ENCODE data around the gene CYGB.

DNA sequence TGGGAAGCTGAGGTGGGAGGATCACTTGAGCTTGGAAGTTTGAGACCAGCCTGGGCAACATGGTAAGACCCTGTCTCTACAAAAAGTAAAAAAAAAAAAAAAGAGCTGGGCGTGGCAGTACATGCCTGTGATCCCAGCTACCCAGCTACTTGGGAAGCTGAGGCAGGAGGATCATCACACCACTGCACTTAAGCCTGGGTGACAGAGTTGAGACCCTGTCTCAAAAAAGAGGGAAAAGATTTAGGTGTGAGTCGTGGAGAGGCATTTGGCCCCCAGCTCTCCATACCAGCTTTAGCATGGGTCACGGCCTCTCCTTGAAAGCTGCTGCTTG lies 29.1 kb upstream of the CYGB start:
- TF ChIP-seq POLR2AphosphoS5 (IDR thresholded peaks at IDR 0.05; ENCODE audit: borderline replicate concordance, low read depth, low read length), result no peak
- TF ChIP-seq EZH2 (IDR thresholded peaks at IDR 0.05), result no peak
- no peak for TF ChIP-seq FOXP2 (optimal IDR thresholded peaks at IDR 0.05; ENCODE audit: control extremely low read depth, extremely low read length, insufficient read depth)
